ENCODE measurements around the gene GINS2.

GINS2 gene

DNA sequence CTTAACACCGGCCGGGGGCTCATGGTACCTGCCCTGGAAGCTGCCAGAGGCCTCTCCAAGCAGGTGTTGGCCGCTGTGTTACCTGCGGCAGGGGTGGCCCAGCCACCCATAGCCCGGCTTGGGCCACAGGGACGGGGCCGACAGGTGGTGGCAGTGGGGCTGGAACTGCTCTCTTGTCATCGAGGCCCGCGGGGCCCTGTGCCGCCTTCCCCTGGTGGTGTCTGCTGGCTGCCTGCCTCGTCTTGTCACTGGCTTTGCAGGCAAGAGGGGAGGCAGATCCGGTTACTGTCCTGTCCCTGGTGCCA is 48.5 kb downstream of the GINS2 start:
- DNase-seq (ENCODE audit: low read depth), result no peak

DNA sequence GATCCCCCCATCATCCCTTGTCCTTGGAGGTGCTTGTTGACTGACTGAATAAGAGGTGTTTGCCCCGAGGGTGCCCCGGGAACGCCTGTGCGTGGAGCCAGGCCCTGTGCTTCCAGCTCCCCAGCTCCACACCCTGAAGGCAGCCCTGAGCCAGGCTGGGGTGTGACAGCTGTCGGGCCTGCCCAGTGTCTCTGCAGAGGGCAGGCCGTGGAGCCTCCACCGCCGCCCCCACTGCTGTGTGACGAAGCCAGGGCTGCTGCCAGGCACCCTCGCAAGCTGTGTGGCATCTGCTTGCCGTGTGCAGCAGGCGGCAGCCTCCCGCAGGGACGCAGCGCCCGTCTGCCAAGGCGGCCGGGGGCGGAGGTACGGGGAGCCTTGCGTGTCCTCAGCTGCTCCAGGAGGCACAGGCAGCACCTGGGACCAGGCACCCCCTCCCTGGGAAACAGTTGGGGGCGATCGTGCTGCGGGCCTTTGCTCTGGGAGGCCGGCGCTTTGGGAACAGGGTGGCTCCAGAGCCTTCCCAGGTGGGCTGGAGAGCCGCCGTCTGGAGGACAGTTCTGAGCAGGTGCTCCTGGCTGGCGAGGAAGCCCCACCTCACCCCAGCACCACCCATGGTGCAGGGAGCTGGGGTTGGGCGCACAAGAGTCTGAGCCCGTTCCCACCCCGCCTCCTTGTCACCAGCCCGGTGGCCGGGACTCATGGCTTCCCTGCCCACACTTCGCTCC is 49.1 kb downstream of the GINS2 start:
- no peak for DNase-seq (ENCODE audit: low read depth)

DNA sequence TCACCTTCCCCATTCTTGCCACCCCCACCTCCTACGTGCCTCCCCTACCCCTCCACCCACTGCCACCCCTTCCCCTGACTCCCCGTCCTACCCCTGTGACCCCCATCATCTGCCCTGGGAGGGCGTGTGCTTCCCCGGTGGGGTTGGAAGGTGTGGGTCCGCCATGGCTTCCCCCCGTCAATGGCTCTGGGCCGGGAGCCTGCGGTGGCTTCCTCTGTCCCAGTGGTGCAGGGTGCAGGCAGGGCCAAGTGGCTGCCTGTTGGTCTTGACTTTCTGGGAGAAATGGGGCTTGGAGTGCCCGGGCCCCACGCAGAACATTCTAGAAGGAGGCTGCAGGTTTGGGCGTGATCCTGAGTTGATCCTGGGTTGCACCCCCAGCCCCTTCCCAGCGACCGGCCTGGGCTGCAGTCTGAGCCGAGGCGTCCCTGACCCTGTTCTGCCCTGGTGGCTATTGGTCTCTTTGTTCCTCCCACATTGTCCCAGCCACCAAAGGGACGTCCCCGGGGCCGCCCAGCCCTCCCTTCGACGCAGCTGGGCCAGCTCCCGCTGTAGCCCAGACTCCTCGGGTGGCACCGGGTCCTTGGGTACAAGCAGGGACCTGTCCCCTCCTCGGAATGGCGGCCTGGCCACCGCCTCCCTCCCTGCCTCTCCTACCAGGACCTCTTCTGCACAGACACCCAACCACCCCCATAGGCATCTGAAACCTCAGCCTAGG is 49.9 kb downstream of the GINS2 start:
- no peak for DNase-seq (ENCODE audit: low read depth)

DNA sequence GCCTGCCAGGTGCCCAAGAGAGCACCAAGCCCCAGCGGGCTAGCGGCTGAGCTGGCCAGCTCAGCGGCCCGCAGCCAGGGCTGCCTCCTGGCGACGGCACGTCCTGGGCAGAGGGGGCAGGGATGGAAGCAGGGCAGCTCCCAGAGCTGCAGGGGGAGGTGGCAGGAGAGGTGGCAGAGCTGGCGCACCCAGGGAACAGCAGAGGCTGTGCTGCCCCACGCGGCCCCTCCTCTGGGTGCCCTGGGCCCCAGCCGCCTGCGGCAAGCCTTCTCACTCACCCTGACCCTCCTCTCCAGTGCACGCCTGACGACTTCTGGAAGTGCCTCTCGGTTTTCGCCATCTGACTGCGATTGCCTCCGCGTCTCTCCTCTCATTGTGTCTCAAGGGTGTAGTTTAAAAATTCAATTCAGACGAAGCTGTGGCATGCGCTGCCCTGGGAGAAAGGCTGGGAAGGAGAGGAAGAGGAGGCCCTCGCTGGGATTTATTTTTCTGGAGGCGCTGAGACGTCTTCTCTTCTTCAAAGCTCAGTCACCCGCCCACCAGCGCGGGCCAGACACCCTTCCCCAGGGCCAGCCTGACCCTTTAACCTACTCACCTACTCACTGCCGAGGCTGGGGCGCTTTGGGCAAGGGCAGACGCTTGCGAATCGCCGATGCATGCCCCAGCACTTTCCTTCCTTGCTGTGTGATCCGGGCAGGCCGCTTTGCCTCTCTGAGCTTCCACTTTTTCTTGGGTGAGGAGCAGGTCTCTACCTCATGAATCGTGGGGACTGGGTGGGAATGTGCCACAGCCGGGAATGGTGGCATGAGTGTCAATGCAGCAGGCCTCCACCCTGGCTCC is 50.7 kb downstream of the GINS2 start:
- no peak for DNase-seq (ENCODE audit: low read depth)

DNA sequence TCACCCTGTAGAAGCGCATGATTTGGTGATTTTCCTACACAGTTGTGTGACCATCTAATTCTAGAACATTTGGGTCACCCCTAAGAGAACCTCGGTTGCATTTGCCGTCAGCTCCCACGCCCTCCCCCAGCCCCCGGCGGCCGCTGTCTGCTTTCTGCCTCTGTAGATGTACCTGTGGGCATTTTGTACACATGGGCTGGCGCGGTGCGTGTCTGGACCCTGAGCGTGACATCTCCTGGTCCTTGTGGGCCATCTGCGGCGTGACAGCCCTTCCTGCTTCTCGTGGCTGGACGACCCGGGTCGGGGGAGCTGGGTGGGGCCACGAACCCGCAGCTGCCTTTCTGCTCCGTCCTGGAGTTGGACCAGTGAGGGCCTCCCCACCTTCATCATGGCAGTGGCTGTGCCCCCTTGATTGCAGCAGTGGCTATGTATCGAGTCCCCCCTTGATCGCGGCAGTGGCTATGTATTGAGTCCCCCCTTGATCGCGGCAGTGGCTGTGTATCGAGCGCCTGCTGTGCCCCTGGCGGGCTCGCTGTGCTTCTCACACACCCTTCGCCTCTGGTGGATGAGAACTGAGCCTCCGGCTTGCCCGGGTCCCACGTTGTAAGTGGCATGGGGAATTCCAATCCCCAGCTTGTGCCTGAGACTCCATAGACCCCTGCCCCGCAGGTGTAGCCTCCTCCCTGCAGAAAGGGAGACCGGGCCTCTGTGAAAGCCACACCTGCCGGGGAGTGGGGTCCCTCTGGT is 51.5 kb downstream of the GINS2 start:
- DNase-seq (ENCODE audit: low read depth), result no peak

DNA sequence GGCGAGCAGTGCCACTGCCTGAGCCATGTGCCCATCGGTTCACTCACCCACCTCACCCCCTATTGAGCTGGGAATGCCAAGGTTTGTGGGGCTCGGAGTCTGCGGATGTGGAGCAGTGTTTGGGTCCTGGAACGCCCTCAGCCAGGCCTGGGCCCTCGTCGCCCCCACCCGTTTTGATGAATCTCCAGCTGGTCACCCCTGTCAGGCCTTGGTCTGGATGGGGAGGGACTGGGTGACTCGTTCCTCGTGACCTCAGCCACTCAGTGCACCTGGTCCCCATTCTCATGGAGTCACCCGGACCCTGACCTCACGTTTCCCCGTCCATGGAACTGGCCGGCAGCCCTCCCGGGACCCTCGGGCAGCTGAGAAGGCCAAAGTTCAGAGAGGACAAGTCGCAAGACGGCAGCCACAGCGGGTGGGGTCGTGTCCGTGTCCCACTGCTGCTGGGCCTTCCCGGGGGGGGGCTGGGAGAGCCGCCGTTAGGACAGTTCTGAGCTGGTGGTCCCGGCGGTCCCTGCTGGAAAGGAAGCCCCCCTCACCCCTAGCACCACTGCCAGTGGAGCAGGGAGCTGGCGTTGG is 52.4 kb downstream of the GINS2 start:
- DNase-seq (ENCODE audit: low read depth), result no peak

DNA sequence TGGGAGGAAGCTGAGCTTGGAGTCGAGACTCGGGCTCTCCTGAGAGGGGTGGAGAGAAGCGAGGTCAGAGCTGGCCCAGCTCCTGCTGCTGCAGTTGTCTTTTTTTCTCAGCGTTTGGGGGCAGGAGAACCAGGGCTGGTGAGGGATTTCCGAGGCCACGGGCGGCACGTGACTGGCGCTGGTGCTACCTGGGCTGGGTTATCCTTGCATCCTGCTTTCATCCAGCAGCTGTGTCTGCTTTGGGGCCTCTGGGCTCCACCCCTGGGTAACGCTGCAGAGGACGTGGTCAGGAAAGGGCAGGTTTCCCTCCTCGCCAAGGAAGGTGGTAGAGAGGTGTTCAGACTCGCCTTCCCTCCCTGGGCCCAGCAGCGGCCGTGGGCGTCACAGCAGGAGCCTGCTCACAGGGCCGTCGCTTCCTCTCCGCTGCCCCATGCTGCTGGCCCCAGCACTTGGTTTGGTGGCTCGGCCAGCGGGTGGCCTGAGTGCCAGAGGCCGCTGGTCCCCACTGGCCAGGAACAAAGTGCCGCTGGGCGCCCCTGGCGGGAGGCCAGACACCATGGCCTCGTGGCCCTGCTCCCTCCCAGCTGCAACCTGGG is 53.1 kb downstream of the GINS2 start:
- no peak for DNase-seq (ENCODE audit: low read depth)

DNA sequence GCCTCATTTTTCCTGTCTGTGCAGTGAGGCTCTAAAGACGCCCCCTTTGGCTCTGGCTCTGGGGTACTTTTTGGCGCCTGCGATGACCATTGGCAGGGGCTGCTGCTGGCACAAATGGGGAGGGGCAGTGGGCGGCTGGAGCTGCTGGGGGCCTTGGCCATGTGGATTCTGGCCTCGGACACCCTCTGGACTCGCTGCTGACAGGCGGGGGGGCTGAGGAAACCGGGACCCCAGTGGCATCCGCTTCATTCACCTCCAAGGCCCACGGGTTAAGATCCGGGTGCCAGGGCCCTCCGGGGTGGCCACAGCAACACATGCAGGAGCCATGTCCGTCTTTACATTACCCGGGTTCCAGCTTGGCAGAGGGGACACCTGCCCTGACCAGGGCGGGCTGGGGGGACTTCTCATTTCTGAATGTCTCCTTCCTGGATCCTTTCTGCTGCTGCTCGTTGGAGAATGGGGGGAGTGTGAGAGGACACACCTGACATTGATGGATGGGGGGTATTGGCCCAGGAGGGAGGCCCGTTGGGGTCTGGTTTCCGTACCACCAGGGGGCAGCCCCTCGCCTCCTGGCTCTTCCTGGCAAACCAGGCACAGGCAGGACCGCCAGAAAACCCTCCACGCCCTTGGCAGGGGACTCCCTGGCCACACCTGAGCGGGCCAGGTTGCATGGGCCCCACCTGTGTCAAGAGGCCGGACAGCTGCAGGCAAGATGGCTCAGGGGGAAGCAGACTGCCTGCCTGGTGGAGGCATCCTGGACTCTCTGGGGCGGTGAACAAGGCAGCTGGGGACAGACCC is 53.8 kb downstream of the GINS2 start:
- DNase-seq (ENCODE audit: low read depth), result no peak

DNA sequence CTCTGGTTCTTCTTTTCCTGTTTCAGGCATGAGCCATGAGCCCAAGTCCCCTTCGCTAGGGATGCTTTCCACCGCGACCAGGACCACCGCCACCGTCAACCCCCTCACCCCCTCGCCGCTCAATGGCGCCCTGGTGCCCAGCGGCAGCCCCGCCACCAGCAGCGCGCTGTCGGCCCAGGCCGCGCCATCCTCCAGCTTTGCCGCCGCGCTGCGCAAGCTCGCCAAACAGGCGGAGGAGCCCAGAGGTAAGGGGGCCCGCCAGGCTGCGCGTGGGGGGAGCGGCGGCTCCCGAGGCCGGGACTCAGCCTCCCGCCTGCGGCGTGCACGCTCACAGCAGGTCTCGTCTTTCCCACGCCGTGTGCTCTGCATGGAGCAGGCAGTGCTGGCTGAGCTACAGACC is 54.9 kb downstream of the GINS2 start:
- no peak for DNase-seq (ENCODE audit: low read depth)

DNA sequence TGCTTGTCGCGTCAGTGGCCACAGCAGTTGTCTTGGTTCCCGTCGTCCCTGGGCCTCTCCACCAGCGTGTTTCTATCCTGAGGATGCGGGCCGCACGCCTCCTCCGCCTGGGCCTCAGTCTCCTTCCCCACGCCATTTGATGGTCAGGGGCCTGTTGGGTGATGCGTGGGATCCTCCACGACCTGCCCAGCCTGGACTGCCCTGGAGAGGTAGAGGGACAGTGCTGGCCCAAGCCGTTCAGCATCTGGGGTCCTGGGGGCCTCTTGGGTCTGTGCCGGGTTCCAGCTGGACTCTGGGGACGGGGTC is 55.4 kb downstream of the GINS2 start:
- no peak for DNase-seq (ENCODE audit: low read depth)

DNA sequence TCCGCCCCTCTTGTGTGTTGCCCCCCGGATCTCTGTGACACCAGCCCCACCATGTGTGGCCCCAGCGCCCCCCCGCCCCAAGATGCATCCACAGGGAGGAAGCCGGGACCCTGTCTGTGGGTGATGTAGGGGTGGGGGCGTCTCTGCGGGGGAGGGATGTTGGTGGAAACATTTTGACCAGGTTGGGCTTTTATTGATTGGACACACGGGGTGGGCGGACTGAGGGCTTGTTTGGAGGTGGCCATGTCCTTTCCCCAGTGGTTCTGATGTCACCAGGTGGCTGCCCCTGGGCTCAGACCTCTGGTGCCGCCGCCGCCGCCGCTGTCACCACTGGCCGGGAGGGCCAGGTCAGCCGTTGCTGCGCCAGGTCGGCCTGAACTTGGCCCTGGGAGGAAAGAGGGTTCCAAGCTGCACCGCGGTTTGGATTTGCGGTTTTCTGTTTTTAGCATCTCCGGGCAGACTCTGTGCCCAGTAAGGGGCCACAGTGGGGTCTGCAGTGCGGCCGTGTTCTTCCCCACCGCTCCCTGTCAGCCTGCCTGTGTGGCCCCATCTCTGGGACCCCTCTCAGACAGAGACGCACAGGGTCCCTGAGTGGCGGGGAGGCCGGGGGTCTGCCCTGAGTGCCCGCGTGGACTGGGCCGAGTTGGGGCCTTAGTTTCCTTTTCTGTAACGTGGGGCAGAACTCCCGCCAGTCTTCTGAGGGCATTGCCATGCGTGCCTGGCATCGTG is 55.9 kb downstream of the GINS2 start:
- DNase-seq (ENCODE audit: low read depth), result no peak

DNA sequence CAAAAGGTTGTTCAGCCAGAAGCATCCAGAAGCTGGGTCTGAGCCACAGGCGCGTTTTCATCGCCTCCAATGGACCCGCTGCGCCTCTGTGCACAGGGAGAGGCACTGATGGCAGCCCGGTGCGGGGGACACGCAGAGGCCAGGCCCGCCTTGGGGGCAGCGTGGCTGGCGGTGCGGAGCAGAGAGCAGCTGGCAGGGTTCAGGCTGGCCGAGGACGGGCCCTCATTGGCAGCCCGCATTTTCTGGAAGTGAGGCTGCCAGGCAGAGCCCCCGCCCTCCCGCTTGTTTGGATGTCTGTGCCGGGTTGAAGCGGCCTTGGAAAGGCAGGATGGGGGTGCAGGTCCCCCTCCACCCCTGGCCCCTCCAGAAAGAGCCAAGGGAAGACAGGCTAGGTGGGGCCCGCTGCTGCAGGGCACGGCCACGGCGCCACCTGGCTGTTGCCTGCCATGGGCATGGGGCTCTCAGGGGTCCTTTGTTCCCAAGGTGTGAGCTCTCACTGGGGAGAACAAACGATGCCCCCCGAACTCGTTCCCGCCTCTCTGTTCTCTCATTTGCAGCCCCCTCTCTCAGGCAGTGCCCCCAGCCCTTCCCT is 56.9 kb downstream of the GINS2 start:
- no peak for DNase-seq (ENCODE audit: low read depth)

DNA sequence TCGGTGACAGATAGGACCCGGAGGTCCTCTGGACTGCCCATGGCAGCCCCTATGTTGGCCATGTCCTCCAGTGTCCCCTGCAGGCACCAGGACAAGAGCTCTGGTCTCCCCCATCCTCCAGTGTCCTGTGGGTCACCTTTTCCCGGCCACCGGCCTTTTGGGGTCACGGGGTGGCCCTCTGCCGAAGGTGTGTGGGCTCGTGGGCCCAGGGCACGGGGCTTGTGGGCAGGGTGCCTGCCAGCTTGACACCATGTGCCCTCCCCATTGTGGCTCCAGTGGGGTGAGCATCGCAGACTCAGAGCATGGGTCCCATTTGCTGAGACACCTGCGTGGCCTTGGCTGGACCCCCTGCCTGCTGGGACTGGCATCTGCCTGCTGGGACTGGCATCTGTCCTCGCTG is 57.5 kb downstream of the GINS2 start:
- DNase-seq (ENCODE audit: low read depth), result no peak

DNA sequence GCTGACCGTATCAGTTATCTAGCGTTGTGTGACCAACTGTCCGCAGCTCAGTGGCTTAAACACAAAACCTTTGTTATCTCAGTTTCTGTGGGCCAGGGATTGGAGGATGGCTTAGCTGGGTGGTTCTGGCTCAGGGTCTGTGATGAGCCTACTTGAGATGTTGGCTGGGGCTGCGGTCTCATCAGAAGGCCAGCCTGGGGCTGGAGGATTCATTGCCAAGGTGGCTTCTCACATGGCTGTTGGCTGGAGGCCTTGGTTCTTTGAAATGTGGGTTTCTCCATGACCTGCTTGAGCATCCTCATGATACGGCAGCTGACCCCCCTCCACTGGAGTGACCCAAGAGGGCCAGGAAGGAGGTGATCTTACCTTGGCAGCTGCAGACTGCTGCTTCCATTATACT is 58.9 kb downstream of the GINS2 start:
- DNase-seq (ENCODE audit: low read depth), result no peak

DNA sequence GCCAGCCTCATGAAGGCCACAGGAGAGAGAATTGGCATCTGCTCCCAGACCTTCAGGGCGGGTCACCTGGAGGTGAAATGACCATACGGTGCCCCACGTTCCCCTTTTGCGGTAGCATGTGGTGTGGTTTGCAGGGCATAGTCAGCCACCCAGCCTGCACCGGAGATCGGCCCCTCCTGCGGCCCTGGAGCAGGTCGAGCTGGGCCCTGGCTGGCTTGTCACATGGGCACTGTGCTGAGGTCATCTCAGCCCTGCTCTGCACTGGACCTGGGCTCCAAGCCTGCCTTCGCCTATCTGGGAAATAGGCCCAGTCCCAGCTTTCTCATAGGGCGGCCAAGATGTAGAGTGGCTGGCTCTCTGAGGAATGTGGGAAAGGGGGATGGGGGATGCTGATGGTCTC is 59.4 kb downstream of the GINS2 start:
- no peak for DNase-seq (ENCODE audit: low read depth)

DNA sequence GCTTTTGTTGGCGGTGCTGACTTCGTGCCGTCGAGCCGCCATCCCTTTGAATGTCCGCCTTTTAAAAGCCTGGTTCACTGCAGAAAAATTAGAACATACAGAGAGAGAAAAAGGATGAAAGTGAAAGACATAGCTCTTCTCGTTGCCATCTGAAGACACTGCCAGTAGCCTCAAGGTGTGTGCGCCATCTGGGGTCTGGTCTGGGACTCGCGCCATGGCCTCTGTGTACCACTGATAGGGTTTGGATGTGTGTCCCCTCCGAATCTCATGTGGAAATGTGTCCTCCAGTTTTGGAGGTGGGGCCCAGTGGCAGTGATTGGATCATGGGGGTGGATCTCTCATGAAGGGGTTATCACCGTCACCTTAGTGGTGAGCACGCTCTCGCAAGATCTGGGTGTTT is 60.1 kb downstream of the GINS2 start:
- no peak for DNase-seq (ENCODE audit: low read depth)

DNA sequence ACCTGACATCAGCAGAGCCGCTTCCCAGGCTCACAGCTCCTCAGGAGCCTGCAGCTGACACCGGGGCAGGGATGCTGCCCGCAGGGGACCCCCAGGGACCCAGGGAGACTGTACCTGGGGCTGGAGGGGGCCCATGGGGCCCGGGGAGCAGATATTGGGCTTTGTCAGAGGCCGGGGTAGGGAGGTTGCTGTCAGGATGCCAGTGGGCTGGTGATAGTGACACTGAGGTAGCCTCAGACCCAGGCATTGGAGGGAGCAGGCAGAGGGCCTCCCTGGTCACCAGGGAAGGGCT is 60.5 kb downstream of the GINS2 start:
- DNase-seq (ENCODE audit: low read depth), result no peak

DNA sequence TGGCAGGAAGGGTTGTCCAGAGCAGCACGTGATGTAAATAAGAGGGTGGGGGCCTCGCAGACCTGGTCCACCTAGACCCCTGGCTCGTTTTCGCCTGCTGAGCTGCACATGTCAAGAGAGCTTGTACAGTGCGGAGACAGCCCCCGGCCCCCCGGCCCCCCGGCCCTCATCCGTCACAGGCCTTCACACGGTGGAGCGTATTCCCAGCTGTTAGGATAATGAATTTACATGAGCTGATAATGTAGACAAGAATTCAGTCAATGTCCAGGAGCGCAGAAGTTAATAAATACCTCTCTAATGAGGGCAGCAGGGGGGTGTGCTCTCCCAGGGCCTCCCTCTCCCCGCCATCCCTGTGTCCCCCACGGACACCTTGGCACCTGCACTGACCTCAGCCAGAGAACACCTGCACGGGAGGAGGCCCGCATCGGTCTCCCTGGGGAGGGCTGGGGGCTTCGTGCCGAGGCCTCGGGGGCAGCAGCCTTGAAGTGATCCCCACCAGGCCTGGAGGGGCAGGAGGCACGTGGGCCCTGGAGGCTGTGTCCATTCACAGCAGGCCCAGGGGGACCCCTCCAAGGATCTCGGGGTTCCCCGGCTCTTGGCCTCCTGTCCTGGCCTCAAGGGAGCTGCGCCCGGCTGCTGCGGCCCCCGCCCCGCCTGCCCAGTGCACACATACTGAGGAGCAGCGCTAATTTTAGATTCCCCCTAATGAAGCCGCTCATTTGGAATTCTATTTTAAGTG is 61.1 kb downstream of the GINS2 start:
- no peak for DNase-seq (ENCODE audit: low read depth)

DNA sequence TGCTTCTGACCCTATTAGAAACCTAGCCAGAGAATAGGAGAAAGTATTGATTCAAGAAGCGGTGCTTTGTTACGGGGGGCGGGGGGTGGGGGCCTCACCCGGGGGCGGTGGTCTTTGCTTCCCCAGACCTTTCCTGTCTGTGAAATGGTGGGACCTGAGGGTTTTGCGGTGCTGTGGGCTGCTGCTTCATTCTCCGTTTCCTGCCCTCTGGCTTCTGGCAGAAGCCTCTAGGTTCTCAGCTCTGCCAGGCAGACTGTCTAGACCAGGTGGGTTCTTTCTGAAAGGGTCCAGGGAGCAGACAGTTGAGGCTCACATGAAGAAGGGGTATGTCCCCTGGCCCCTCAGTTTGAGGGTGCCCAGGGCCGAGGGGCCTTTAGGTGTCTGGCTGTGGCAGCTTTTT is 61.7 kb downstream of the GINS2 start:
- DNase-seq (ENCODE audit: low read depth), result no peak

Measured in CMK (cell line).